Activated T-helper 1 cell treated with anti-CD3 and anti-CD28 coated beads, Interleukin-12 subunit alpha, Interleukin-12 subunit beta, Interleukin-2, Interleukin-4 antibody, amounts not matched to agents 30 ng/mL and 10 ng/mL and 1 ng/mL, durations not matched to agents 14 hours and 24 hours and 36 hours (primary cell): ENCODE measurements around the gene CAMTA1. TPM values are rescaled to one million over a fixed set of nuclear protein-coding genes. Genes with fewer than 3 reads are reported as not detected.

Source experiments
- DNase-seq: peaks from one replicate; pipeline ENCODE4 v3.0.0; 2021; ENCODE audit warnings: low spot score
- H3K27ac Mint-ChIP-seq: one replicate; pipeline ENCODE4 v1.8.0; 2021; ENCODE audit warnings: mild to moderate bottlenecking, mixed read lengths
- H3K27me3 Mint-ChIP-seq: one replicate; pipeline ENCODE4 v1.8.0; 2022; ENCODE audit warnings: mild to moderate bottlenecking, moderate library complexity, mixed read lengths; ENCODE audit not compliant: insufficient read depth
- H3K36me3 Mint-ChIP-seq: one replicate; pipeline ENCODE4 v1.8.0; 2021; ENCODE audit warnings: low read depth, mixed read lengths
- H3K4me1 Mint-ChIP-seq: one replicate; pipeline ENCODE4 v1.8.0; 2021; ENCODE audit warnings: low read depth, mixed read lengths
- H3K4me3 Mint-ChIP-seq: one replicate; pipeline ENCODE4 v1.8.0; 2021; ENCODE audit warnings: mild to moderate bottlenecking, moderate library complexity, mixed read lengths
- H3K9me3 Mint-ChIP-seq: one replicate; pipeline ENCODE4 v1.8.0; 2021; ENCODE audit warnings: mixed read lengths
- intact Hi-C: fragments of 100-400 bp; cut with micrococcal nuclease; formaldehyde crosslinking; loops from one replicate; pipeline ENCODE4 v1.15.1; 2024
- total RNA-seq: library from RNA; stranded (reverse); gene quantifications from 2 replicates; pipeline ENCODE4 v1.2.3, GENCODE V29; 2022

The CAMTA1 gene
- total RNA-seq, 1 donor from 2014 or later, result 57.2 TPM

DNA sequence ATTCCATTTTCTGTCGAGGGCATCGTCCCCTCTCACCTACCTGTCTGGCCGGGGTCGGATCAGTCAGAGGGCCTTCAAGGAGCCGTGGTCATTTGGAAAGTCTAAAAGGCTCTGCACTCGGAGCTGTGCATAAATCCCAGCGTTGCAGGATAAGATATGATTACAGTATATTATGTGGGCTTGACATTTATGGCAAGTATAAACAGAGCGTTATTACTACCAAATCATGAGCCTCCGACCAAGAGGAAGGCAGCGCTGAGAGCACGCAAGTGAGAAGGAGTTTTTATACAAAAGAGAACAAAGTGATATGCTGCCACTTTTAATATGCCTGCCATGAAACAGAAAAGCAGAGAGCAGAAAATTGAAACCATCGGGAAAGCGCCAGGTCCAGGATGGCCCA is 566.4 kb downstream of the CAMTA1 start:
- intact Hi-C loops, result no loop called here
- H3K4me1 Mint-ChIP-seq, result no peaks in the 10 kb centered on the region
- no peaks in the 10 kb centered on the region for H3K36me3 Mint-ChIP-seq
- H3K27ac Mint-ChIP-seq, result no peak overlapping the region
- DNase-seq, result no peak
- no peaks in the 10 kb centered on the region for H3K9me3 Mint-ChIP-seq
- H3K27me3 Mint-ChIP-seq, result no peaks in the 10 kb centered on the region
- no peak overlapping the region for H3K4me3 Mint-ChIP-seq

DNA sequence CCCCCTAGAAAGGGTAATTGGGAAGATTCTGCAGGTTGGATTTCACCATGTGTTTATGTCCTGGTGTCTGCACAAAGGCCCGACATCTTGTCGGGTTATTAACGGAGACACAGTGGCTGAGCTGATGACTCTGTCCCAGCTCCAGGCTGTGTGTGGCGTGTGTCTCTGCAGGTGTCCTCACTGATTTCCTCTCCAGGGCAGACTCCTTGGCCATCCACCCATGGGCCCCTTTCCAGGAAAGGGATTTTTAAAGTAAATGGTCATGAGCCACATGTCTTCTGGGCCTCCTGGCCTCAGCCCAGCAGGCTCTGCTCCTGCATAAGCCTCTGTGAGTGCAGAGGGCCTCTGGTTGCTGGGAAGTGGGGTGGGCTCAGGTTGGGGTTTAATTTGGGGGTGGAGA is 567.1 kb downstream of the CAMTA1 start:
- Mint-ChIP-seq H3K4me1 (no peaks in the 10 kb centered on the region), H3K4me3 (no peak overlapping the region), H3K27ac (no peak overlapping the region), H3K36me3 (no peaks in the 10 kb centered on the region), H3K27me3 (no peaks in the 10 kb centered on the region), H3K9me3 (no peaks in the 10 kb centered on the region)
- no peak for DNase-seq
- intact Hi-C loops, result no loop called here

DNA sequence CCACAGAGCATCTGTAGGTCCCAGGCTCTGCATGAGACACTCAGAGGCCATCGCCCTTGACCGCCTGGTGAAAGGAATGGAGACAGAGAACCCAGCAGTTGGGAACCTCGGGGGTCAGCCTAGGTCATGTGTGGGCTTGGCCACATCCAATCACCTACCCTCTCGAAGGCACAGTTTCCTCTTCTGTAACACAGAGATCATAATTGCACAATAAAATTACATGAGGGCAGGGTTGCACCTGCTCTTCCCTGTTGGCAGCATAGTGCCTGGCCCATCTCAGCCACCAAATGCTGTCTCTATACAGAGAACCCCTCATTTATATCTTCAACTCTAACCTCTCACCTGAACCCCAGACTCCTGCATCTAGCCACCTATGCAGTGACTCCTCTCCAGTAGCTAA is 567.7 kb downstream of the CAMTA1 start:
- Mint-ChIP-seq H3K27me3 (no peaks in the 10 kb centered on the region), H3K36me3 (no peaks in the 10 kb centered on the region), H3K4me3 (no peak overlapping the region), H3K9me3 (no peaks in the 10 kb centered on the region), H3K27ac (no peak overlapping the region), H3K4me1 (no peaks in the 10 kb centered on the region)
- intact Hi-C loops, result no loop called here
- DNase-seq, result no peak

DNA sequence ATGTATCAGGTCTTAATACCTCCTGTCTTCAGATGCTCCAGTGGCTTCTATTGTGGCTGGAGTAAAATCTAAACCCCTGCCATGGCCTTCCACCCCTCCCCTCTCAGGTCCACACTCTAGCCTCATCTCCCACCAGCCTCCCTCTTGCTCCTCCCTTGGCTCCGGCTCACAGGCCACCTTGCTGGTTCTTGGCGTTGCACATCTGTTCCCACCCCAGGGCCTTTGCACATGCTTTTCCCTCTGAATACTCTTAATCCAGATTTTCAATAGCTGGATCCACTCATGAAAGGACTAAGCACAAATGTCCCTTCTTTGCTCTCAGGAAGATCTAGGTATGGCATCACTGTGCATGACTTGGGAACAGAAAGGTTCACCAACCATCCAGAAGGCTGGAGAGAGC is 570.4 kb downstream of the CAMTA1 start:
- no peak for DNase-seq
- no peaks in the 10 kb centered on the region for H3K4me1 Mint-ChIP-seq
- H3K27me3 Mint-ChIP-seq, result no peaks in the 10 kb centered on the region
- no peaks in the 10 kb centered on the region for H3K36me3 Mint-ChIP-seq
- H3K9me3 Mint-ChIP-seq, result no peaks in the 10 kb centered on the region
- intact Hi-C loops, result no loop called here
- no peak overlapping the region for H3K27ac Mint-ChIP-seq
- no peak overlapping the region for H3K4me3 Mint-ChIP-seq

DNA sequence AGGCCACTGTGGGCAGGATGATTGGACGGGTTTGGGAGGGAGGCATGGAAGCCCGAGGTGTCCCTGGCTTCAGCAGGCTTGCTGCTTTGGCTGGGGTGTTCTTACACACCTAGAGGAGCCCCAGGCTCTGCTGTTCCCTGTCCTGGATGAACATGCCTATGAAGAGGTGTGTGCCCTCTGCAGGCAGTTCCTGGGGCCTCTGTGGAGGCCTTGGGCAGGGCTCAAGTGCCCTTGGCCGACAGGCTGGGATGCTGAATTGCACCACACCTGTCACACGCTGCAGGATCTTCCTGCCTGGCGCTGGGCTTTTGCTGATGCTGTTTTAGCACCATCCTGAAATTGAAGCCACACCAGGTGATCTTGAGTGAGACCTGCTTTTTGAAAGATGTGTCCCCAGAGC is 570.8 kb downstream of the CAMTA1 start:
- intact Hi-C loops, result no loop called here
- Mint-ChIP-seq H3K36me3 (no peaks in the 10 kb centered on the region), H3K27me3 (no peaks in the 10 kb centered on the region)

DNA sequence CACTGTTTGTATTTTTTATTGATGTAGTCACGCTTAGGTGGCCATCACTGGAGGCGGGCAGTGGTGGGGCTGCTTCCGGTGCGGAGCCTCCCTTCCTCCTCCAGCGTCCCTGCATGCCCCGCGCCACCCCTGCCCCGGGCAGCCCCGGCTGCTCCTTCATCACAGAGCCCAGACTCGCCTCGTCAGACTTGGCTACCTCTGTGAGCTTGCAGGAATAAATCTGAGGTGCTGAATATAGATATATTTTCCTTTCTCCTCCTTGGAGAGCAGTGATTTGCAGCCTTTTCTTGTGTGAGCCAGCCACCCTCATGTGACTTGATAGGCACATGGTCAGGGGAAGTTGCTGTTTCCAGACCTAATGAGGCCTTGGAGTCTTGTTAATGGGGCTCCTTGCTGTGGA is 573.2 kb downstream of the CAMTA1 start:
- Mint-ChIP-seq H3K27me3 (no peaks in the 10 kb centered on the region), H3K36me3 (no peaks in the 10 kb centered on the region), H3K9me3 (no peaks in the 10 kb centered on the region), H3K4me3 (no peak overlapping the region), H3K27ac (no peak overlapping the region), H3K4me1 (no peaks in the 10 kb centered on the region)
- intact Hi-C loops, result no loop called here
- DNase-seq, result no peak

More for the DNA sequence above, 570.8 kb downstream of the CAMTA1 start:
- DNase-seq, result no peak
- no peak overlapping the region for H3K4me3 Mint-ChIP-seq
- H3K27ac Mint-ChIP-seq, result no peak overlapping the region
- H3K9me3 Mint-ChIP-seq, result no peaks in the 10 kb centered on the region
- no peaks in the 10 kb centered on the region for H3K4me1 Mint-ChIP-seq

DNA sequence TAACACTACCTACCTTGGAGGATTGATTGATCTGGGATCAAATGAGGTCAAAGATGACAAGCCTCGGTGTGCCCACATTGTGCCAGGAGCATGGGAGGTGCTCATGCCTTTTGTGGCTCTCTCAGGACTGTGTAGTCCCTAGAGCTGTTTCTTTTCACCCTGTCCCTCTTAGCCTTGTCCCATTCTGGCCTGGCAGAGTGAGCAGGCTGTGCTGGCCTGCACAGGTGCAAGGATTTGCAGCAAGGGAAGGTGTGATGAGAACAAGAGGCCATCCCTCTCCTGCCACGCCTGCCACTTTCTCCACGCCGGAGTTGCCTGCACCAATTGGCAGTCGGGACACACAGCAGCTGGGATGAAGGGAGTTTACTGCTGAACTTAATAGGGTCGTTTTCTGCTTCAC is 575.3 kb downstream of the CAMTA1 start:
- H3K4me1 Mint-ChIP-seq, result no peaks in the 10 kb centered on the region
- no peaks in the 10 kb centered on the region for H3K9me3 Mint-ChIP-seq
- H3K36me3 Mint-ChIP-seq, result no peaks in the 10 kb centered on the region
- H3K27me3 Mint-ChIP-seq, result no peaks in the 10 kb centered on the region
- DNase-seq, result no peak
- no peak overlapping the region for H3K4me3 Mint-ChIP-seq
- no peak overlapping the region for H3K27ac Mint-ChIP-seq
- intact Hi-C loops, result no loop called here

DNA sequence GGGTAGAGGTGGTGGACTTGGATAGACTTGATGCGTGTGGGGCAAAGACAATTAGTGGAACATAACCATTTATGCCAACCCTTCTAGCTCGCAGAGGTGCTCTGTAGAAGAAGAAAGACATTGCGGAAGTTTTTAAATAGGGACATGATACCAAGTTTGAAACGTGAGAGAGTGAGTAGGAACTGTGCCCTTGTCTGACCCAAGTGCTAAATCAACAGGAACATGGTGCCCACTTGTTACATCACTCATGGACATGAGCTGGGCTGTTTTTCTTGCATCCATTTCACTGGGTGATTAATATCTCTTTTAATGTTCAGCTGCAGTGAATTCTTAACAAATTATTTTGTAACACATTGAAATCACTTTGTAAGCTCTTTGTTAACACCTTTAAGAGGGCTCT is 577.7 kb downstream of the CAMTA1 start:
- Mint-ChIP-seq H3K4me3 (no peak overlapping the region), H3K9me3 (no peaks in the 10 kb centered on the region), H3K27me3 (no peaks in the 10 kb centered on the region), H3K36me3 (no peaks in the 10 kb centered on the region), H3K4me1 (no peaks in the 10 kb centered on the region), H3K27ac (no peak overlapping the region)
- intact Hi-C loops, result no loop called here
- no peak for DNase-seq

DNA sequence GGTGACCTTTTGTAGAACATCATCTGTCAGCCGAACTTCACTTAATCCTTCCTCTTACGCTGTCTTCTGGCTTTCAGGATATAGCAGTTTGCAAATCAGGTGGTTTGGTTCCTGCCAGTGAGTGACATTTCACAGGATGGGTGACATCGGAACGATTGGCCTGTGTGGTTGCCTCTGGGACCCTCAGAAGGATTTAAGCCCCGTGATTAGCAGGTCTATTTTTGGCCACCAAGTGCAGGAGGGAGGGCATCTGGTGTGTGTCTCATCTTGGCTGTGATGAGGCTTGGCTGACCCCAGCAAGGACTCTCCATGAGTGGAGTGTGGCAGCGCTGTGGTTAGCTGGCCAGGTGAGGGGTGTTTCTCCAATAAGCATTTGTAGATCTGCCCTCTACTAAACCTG is 578.2 kb downstream of the CAMTA1 start:
- no peaks in the 10 kb centered on the region for H3K4me1 Mint-ChIP-seq
- intact Hi-C loops, result no loop called here
- no peaks in the 10 kb centered on the region for H3K27me3 Mint-ChIP-seq
- no peak overlapping the region for H3K4me3 Mint-ChIP-seq
- no peaks in the 10 kb centered on the region for H3K36me3 Mint-ChIP-seq
- DNase-seq, result no peak
- H3K27ac Mint-ChIP-seq, result no peak overlapping the region
- no peaks in the 10 kb centered on the region for H3K9me3 Mint-ChIP-seq

DNA sequence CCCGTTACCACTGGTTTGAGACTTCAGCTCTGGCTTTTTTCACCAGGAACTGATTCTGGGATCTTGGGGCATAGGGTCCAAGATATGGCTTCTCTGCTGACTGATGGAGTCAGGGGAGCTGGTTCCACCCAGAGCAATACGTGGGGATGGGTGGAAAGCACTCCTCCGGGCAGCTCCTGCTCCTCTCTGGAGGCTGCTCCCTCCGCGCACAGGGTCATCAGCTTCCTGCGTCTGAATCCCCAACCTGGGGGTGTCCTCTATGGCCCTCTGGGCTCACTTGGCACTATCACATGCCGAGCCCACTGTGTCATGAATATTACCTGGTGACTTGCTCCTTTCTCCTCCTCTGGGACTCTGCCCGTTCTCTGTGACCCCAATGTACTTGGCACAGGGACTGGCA is 580.5 kb downstream of the CAMTA1 start:
- Mint-ChIP-seq H3K4me1 (no peaks in the 10 kb centered on the region), H3K27ac (no peak overlapping the region), H3K4me3 (no peak overlapping the region), H3K27me3 (no peaks in the 10 kb centered on the region), H3K9me3 (no peaks in the 10 kb centered on the region), H3K36me3 (no peaks in the 10 kb centered on the region)
- DNase-seq, result no peak
- intact Hi-C loops, result no loop called here

DNA sequence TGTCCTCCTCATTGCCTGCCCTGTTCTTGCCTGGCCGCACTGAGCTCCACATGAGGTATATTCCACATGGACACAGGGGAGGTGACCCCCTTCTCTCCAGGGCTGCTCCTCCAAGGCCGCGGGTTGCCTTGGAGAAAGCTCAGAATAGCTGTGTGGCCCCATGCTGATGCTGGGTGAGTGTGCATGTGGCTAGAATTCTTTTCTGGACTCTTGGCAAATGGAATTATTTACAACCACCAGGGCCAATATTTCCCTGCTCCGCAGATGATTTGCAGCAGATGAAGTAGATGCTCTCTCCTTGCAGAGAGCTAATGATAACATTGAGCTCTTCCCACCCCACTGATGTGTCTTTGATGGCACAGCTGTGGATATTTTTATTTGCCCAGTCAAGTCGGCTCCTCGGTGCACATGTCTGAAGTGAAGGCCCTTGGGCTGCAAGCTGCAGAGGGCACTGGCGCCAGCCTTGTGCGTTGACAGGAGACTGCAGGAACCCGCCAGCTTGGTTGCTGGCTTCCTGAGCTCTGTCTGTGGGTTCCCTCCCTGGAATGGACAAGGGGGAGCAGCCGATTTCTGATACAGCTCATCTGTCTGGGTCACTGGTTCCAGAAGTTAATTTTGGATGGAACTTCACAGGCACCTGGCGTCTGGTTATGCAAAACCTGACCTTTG is 581.2 kb downstream of the CAMTA1 start:
- Mint-ChIP-seq H3K36me3 (no peaks in the 10 kb centered on the region), H3K4me1 (no peaks in the 10 kb centered on the region), H3K27me3 (no peaks in the 10 kb centered on the region), H3K9me3 (no peaks in the 10 kb centered on the region), H3K27ac (no peak overlapping the region), H3K4me3 (no peak overlapping the region)
- intact Hi-C loops, result no loop called here
- no peak for DNase-seq

DNA sequence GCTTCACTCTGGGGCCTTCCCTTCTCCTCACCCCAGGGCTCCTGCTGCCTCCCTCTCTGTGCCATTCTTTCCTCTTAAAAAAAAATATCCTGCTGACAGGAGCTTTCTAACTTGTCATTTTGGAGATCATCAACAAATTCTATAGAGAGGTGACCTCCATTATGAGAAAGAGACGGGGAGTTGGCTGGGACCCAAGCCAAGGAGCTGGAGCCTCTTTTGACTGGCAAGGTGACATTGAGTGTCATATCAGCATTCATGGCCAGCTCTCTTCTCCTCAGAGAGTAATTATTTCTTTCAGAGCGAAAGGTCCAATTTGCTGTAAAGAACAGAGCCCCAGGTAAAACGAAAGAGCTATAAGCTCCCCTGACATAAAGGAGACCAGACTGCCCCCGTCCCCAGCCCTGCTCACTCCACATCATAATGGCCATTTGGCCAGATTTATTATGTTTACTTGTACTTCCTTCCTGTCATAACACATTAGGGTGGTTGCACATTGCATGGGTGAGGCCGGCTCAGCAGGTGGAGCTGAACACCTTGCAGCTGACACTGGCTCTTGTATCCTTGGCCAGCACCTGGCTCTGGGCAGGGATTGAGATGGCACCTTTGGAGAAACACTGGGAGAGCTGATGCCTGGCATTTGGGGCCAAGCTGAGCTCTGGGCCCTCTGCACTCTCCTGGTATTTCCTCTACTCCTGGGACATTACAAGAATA is 581.9 kb downstream of the CAMTA1 start:
- H3K4me1 Mint-ChIP-seq, result no peaks in the 10 kb centered on the region

DNA sequence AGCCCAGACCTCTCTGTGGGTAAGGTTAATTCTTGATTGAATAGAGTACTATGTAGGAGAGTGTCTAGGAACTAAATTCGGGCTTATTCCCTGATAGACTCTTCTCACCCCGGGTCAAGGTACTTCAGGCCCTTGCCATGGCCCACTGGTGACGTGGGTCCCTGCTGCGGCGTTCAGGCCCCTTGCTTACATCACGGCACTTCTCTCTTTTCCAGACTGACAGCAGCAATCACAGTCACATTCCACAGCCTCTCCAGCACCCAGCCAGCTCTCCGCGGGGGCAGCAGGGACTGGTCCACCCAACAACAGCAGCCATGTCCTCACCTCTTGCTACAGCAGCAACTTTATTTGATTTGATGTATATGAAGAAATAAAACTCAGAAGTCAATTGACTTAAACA is 584.6 kb downstream of the CAMTA1 start:
- no peak for DNase-seq

More for the DNA sequence above, 581.9 kb downstream of the CAMTA1 start:
- Mint-ChIP-seq H3K9me3 (no peaks in the 10 kb centered on the region), H3K36me3 (no peaks in the 10 kb centered on the region), H3K4me3 (no peak overlapping the region), H3K27me3 (no peaks in the 10 kb centered on the region), H3K27ac (no peak overlapping the region)
- intact Hi-C loops, result no loop called here
- no peak for DNase-seq

DNA sequence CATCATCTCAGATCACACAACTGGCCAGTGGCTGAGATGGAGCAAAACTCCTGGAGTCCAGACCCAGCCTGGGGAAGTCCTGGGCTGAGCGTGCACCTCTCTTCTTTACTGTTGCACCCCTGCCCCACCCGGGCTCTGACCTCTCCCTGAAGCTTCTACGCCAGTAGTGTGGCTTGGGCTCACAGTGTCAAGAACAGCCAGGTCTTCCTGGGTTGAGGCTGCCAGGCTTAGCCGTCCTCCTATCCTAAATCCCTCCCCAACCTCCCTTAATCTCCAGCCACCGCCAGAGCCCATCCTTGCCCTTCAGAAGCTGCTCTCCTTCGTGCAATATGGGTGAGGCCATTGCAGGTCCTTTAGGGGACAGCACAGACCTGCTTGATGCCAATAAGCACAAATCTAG is 586.7 kb downstream of the CAMTA1 start:
- no peak overlapping the region for H3K27ac Mint-ChIP-seq
- H3K9me3 Mint-ChIP-seq, result no peaks in the 10 kb centered on the region
- DNase-seq, result no peak
- no peaks in the 10 kb centered on the region for H3K27me3 Mint-ChIP-seq
- H3K4me3 Mint-ChIP-seq, result no peak overlapping the region
- H3K4me1 Mint-ChIP-seq, result no peaks in the 10 kb centered on the region
- intact Hi-C loops, result no loop called here
- H3K36me3 Mint-ChIP-seq, result no peaks in the 10 kb centered on the region

More for the DNA sequence above, 584.6 kb downstream of the CAMTA1 start:
- Mint-ChIP-seq H3K4me3 (no peak overlapping the region), H3K36me3 (no peaks in the 10 kb centered on the region), H3K9me3 (no peaks in the 10 kb centered on the region), H3K4me1 (no peaks in the 10 kb centered on the region), H3K27me3 (no peaks in the 10 kb centered on the region), H3K27ac (no peak overlapping the region)
- intact Hi-C loops, result no loop called here
